Stimulated activated CD8-positive, alpha-beta memory T cell treated with anti-CD3 and anti-CD28 coated beads, Interleukin-15, amount 100 ng/mL, for 1 hour (primary cell): Measurements from ENCODE around the gene SHC2.

ENCODE experiments used
- DNase-seq: peaks from one replicate; pipeline ENCODE4 v3.0.0-alpha.2; 2020; ENCODE audit warnings: low read depth

Gene SHC2

GRCh38 chr19:460877-461720 is at the start of gene SHC2:
Gene SHC2 (minus strand): TSS chr19:461033. CDS start chr19:460996, 37 bp downstream.
- no peak for DNase-seq

- no peak for DNase-seq
Measured at GRCh38 chr19:508204-509150, 47.6 kb upstream of the SHC2 start.

- DNase-seq: peak; percentile 36
Measured at GRCh38 chr19:507286-508203, 46.7 kb upstream of the SHC2 start, which contains the start of gene TPGS1. Gene TPGS1 (plus strand): TSS chr19:507497. CDS start chr19:507507, 10 bp downstream.

GRCh38 chr19:506404-507285 is 45.8 kb upstream of the SHC2 start:
- peak; percentile 84 for DNase-seq

- DNase-seq: no peak
Measured at GRCh38 chr19:504616-505015, 43.8 kb upstream of the SHC2 start.

GRCh38 chr19:501646-502045 is 40.8 kb upstream of the SHC2 start:
- DNase-seq: no peak

GRCh38 chr19:498977-499623 is 38.3 kb upstream of the SHC2 start:
- no peak for DNase-seq

GRCh38 chr19:498511-498891 is 37.7 kb upstream of the SHC2 start:
- DNase-seq: no peak

- no peak for DNase-seq
Measured at GRCh38 chr19:497869-498510, 37.2 kb upstream of the SHC2 start.

GRCh38 chr19:497491-497868 is 36.6 kb upstream of the SHC2 start:
- DNase-seq: no peak

- no peak for DNase-seq
Measured at GRCh38 chr19:496986-497385, 36.2 kb upstream of the SHC2 start.

- no peak for DNase-seq
Measured at GRCh38 chr19:496112-496665, 35.4 kb upstream of the SHC2 start, which contains the start of gene MADCAM1. Gene MADCAM1 (plus strand): TSS chr19:496486. CDS start chr19:496500, 14 bp downstream.

- no peak for DNase-seq
Measured at GRCh38 chr19:495402-496111, 34.7 kb upstream of the SHC2 start.

- no peak for DNase-seq
Measured at GRCh38 chr19:495081-495401, 34.2 kb upstream of the SHC2 start.

- DNase-seq: no peak
Measured at GRCh38 chr19:494171-495080, 33.6 kb upstream of the SHC2 start.

- no peak for DNase-seq
Measured at GRCh38 chr19:493391-494170, 32.7 kb upstream of the SHC2 start.

- DNase-seq: no peak
Measured at GRCh38 chr19:492091-492531, 31.3 kb upstream of the SHC2 start.
